ENCODE measurements around the gene TUBGCP6.

TUBGCP6 gene

DNA sequence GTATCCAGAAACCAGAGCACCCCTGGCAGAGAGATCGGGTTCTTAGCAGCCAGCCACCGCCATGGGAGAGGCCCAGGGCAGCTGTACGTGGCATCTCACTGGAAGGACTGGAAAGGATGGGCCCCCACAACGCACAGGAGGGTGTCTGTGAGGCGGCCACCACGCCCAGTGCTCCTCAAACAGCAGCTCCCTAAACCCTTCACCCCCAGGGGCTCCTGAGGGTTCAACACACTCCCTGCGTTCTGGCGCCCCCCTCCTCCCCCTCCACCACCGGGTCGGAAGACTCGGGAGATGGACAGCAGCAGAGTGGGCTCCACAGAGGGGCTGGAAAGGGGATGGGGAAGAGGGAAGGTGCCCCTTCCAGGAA lies 15.6 kb upstream of the TUBGCP6 start:
- Histone ChIP-seq H3K27me3 (ENCODE audit: control insufficient read depth, insufficient read depth, low read length) (no peaks in the 10 kb centered on the region), H3K4me1 (ENCODE audit: control insufficient read depth, insufficient read depth, low read length) (peaks cover 34% of the 10 kb centered on the region), H3K9me3 (replicated peaks; ENCODE audit: low read length) (no peaks in the 10 kb centered on the region), H3K4me3 (ENCODE audit: low read length) (peak overlapping the region; percentile 78), H3K4me2 (ENCODE audit: low read length) (peak overlapping the region; percentile 94), H3K9ac (ENCODE audit: low read depth, low read length) (peak overlapping the region; percentile 84), H3K36me3 (ENCODE audit: insufficient read depth, low read length) (peaks cover 11% of the 10 kb centered on the region)

DNA sequence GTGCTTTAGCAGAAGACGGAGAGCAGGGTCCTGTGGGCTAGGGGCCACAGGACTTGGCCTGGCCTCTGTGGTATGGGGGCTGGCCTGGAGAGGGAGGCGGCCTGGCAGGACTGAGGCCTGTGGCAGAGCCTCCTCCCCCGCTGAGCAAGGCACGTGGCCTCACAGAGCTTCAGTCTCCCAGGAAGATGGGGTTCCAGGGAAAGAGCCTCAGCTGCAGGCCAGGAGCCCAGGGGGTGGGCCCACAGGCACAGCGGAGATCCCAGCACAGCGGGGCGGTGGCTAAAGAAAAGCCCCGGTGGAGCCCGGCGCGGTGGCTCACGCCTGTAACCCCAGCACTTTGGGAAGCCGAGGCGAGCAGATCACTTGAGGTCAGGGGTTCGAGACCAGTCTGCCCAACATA lies 14.5 kb upstream of the TUBGCP6 start:
- H3K36me3 ChIP-seq (ENCODE audit: insufficient read depth, low read length): peaks cover 17% of the 10 kb centered on the region
- no peak overlapping the region for H3K9ac ChIP-seq (ENCODE audit: low read depth, low read length)
- peaks cover 34% of the 10 kb centered on the region for H3K4me1 ChIP-seq (ENCODE audit: control insufficient read depth, insufficient read depth, low read length)
- no peak overlapping the region for H3K4me3 ChIP-seq (ENCODE audit: low read length)
- H3K4me2 ChIP-seq (ENCODE audit: low read length): peak overlapping the region; percentile 29
- H3K27me3 ChIP-seq (ENCODE audit: control insufficient read depth, insufficient read depth, low read length): no peaks in the 10 kb centered on the region
- H3K9me3 ChIP-seq (replicated peaks; ENCODE audit: low read length): no peaks in the 10 kb centered on the region

DNA sequence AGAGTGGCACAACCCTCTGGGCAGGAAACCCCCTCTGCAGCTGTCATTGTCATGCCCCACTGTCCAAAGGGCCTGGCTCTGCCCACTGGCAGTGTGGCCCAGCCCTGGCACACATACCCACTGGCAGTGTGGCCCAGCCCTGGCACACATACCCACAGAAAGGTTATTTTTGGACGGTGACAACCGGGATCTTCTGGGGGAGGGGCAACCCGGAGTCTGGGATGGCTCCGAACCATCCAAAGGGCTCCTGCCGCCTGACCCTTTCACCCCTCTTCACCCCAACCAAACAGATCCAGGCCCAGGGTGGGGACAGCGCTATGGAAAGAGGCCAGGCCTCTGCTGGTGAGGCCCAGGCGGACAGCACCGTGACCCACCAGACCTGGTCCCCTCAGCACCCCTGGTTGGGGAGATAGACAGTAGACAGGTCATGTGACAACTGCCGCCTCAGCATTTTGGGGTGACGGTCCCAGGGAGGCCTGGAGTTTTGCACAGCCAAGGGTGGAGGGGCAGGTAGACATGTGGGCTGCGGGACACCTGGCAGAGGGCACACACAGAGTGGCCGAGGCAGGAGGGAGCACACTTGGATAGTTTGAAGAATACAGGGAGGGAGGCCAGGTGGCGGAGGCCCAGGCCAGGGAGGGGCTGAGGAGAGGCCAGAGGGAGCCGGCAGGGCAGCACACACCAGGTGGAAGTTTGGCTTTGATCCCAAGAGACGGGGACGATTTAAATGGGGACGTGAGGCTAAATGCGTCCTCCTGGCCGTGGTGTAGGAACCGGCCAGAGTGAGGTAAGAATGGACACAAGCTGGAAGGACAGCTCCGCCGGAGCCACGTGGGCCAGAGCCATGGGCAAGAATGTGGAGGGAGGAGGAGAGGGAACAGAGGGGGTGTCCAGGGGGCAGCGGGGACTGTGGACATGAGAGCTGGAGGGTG lies 13.8 kb upstream of the TUBGCP6 start:
- Histone ChIP-seq H3K36me3 (ENCODE audit: insufficient read depth, low read length) (peaks cover 17% of the 10 kb centered on the region), H3K4me3 (ENCODE audit: low read length) (no peak overlapping the region), H3K4me2 (ENCODE audit: low read length) (peak overlapping the region; percentile 29), H3K9ac (ENCODE audit: low read depth, low read length) (no peak overlapping the region), H3K9me3 (replicated peaks; ENCODE audit: low read length) (no peaks in the 10 kb centered on the region), H3K27me3 (ENCODE audit: control insufficient read depth, insufficient read depth, low read length) (no peaks in the 10 kb centered on the region), H3K4me1 (ENCODE audit: control insufficient read depth, insufficient read depth, low read length) (peaks cover 34% of the 10 kb centered on the region)

DNA sequence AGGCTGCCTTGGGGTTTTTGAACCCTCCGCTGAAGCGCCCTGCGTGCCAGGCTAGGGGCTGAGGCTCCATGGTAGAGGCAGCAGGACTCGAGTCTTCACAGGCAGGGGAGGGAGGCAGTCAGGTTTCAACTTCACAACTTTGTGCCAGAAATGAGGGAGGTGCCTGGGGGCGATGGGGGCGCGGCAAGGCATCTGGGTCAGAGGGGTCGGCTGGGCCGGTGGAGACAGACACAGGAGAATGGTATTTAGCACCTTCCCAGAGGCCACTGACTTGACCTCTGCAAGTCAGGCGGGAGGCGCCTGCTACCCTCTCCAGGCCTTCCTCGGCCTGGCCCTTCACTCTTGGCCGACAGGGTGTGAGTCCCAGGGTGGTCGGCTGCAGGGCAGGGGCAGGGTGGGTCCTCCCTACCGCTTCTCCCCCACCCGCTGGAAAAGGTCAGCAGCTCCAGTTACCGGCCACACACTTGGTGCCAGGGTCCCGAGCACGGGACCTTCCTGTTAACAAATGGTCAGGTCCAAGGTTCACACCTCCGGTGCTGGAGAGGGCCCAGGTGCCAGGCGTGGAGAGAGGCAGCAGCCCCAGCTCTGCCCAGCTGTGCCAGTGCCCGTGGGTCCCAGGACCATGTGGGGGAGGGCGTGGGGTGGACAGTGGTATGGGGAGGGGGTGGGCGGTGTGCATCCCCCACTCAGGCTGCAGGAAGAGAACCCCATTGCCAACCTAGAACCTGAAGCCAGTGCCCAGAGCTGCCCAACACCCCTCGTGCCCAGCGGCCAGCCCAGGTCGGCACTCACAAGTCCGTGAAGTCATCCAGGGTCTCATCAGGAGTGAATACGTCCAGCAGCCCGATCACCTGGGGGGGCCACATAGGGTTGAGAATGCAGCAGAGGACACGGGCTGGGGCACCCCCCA lies 12.9 kb upstream of the TUBGCP6 start:
- Histone ChIP-seq H3K9ac (ENCODE audit: low read depth, low read length) (no peak overlapping the region), H3K36me3 (ENCODE audit: insufficient read depth, low read length) (peaks cover 20% of the 10 kb centered on the region)

DNA sequence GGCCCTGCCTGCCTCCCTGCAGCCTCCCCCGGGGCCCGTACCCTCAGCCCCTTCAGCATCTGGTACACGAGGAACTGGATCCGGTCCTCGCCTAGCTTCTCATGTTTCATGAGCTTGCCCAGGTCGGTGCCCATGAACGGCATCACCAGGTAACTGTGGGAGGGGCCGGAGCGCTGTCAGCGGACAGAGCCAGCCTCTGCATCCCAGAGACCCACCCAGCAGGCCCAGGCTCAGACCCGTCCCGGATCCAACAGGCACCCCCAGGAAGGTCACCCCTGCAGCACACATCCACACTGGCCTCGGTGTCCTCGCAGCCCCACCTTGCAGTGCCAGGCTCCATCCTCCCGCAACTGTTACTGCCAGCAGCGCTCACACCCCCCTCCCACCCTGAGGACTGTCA lies 12.2 kb upstream of the TUBGCP6 start:
- no peak overlapping the region for H3K9ac ChIP-seq (ENCODE audit: low read depth, low read length)
- H3K9me3 ChIP-seq (replicated peaks; ENCODE audit: low read length): no peaks in the 10 kb centered on the region
- peaks cover 20% of the 10 kb centered on the region for H3K36me3 ChIP-seq (ENCODE audit: insufficient read depth, low read length)
- no peaks in the 10 kb centered on the region for H3K27me3 ChIP-seq (ENCODE audit: control insufficient read depth, insufficient read depth, low read length)
- H3K4me2 ChIP-seq (ENCODE audit: low read length): no peak overlapping the region
- peaks cover 23% of the 10 kb centered on the region for H3K4me1 ChIP-seq (ENCODE audit: control insufficient read depth, insufficient read depth, low read length)
- no peak overlapping the region for H3K4me3 ChIP-seq (ENCODE audit: low read length)

More for the DNA sequence above, 12.9 kb upstream of the TUBGCP6 start:
- Histone ChIP-seq H3K4me3 (ENCODE audit: low read length) (no peak overlapping the region), H3K4me1 (ENCODE audit: control insufficient read depth, insufficient read depth, low read length) (peaks cover 29% of the 10 kb centered on the region), H3K9me3 (replicated peaks; ENCODE audit: low read length) (no peaks in the 10 kb centered on the region), H3K4me2 (ENCODE audit: low read length) (no peak overlapping the region), H3K27me3 (ENCODE audit: control insufficient read depth, insufficient read depth, low read length) (no peaks in the 10 kb centered on the region)

DNA sequence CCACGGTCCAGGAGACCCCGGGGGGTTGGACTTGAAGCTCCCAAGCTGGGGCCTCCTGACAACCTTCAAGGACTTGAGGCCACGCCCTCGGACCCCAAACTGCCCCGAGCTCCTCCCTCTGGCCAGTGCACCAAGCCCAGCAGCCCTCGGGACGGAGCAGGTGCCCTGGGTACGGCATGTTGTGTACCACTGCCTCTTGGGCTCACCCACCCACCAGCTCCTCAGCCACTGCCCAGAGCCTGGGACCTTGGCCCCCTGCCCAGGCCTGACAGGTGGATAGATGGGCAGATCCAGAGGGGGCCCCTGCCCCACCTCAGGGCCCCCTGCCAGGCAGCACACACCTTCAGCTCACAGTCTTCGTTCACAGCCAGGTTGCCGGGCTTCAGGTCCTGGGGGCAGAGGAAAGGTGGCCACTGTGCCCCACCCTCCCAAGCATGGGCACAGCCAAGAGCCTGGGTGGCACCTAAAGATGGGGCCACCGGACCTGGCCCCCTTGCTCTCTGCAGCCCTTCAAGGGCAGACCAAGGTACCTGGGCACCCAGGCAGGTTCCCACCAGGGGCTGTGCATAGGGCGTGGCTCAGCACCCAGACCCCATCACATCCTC lies 11.5 kb upstream of the TUBGCP6 start:
- Histone ChIP-seq H3K4me3 (ENCODE audit: low read length) (no peak overlapping the region), H3K36me3 (ENCODE audit: insufficient read depth, low read length) (peaks cover 20% of the 10 kb centered on the region), H3K9ac (ENCODE audit: low read depth, low read length) (no peak overlapping the region), H3K4me2 (ENCODE audit: low read length) (no peak overlapping the region), H3K4me1 (ENCODE audit: control insufficient read depth, insufficient read depth, low read length) (peaks cover 26% of the 10 kb centered on the region), H3K9me3 (replicated peaks; ENCODE audit: low read length) (no peaks in the 10 kb centered on the region), H3K27me3 (ENCODE audit: control insufficient read depth, insufficient read depth, low read length) (no peaks in the 10 kb centered on the region)

DNA sequence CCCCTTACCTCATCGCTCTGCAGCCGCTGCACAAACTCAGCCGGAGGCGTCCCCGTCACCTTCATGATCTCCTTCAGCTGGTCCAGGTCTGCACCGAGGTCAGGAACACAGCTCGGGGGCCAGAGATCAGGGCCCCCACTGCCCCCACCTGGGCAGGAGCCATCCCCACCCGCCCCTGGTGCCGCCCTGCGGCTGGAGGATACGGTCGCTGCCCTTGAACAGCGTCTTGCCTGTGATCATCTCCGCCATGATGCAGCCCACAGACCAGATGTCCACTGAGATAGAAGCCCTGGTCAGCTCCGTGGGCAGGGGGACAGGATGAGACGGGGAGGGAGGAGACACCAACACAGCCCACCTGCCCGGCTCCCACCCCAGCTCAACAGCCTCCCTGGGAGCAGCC lies 10.8 kb upstream of the TUBGCP6 start:
- Histone ChIP-seq H3K4me3 (ENCODE audit: low read length) (no peak overlapping the region), H3K9me3 (replicated peaks; ENCODE audit: low read length) (no peaks in the 10 kb centered on the region), H3K27me3 (ENCODE audit: control insufficient read depth, insufficient read depth, low read length) (no peaks in the 10 kb centered on the region), H3K9ac (ENCODE audit: low read depth, low read length) (no peak overlapping the region), H3K4me2 (ENCODE audit: low read length) (no peak overlapping the region), H3K36me3 (ENCODE audit: insufficient read depth, low read length) (peaks cover 20% of the 10 kb centered on the region), H3K4me1 (ENCODE audit: control insufficient read depth, insufficient read depth, low read length) (peaks cover 30% of the 10 kb centered on the region)

DNA sequence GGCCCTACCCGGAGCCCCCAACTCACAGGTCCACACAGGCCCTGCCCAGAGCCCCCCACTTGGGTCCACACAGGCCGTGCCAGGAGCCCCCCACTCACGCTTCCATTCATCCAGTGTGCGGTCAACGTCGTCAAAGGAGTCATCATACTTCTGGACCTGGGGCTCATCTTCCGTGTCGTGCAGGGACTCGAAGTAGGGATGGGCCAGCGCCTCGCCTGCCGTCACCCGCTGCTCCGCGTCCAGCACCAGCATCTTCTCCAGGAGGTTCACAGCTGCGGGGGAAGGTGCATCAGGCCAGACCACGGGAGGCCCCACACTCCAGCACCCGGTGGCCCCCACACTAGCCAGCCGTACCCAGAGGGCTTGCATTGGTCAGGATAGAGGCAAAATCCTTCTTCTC lies 10.3 kb upstream of the TUBGCP6 start:
- no peak overlapping the region for H3K4me3 ChIP-seq (ENCODE audit: low read length)
- peaks cover 30% of the 10 kb centered on the region for H3K4me1 ChIP-seq (ENCODE audit: control insufficient read depth, insufficient read depth, low read length)
- no peak overlapping the region for H3K9ac ChIP-seq (ENCODE audit: low read depth, low read length)
- no peak overlapping the region for H3K4me2 ChIP-seq (ENCODE audit: low read length)
- H3K27me3 ChIP-seq (ENCODE audit: control insufficient read depth, insufficient read depth, low read length): no peaks in the 10 kb centered on the region
- H3K9me3 ChIP-seq (replicated peaks; ENCODE audit: low read length): no peaks in the 10 kb centered on the region
- peaks cover 20% of the 10 kb centered on the region for H3K36me3 ChIP-seq (ENCODE audit: insufficient read depth, low read length)

DNA sequence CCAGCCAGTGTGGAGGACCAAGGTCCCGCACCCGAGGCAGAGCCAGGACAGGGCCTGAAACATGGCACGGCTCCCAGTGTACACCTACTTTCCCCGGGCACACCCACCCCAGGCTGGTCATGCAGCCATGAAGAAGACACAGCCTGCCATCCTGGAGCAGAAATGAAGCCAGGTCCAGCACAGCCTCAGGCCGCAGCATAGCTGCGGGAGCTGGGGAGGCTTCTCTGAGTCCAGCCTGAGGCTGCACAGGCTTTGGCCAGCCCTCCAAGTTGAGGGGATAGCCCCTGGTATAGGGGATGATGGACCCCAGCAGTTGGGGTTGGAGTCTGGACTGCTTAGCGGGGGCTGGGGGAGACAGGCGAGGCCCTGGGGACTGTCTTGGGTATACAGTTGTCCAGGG lies 9.1 kb upstream of the TUBGCP6 start:
- H3K9me3 ChIP-seq (replicated peaks; ENCODE audit: low read length): no peaks in the 10 kb centered on the region
- H3K27me3 ChIP-seq (ENCODE audit: control insufficient read depth, insufficient read depth, low read length): no peaks in the 10 kb centered on the region
- H3K36me3 ChIP-seq (ENCODE audit: insufficient read depth, low read length): peaks cover 20% of the 10 kb centered on the region
- H3K4me2 ChIP-seq (ENCODE audit: low read length): no peak overlapping the region
- no peak overlapping the region for H3K4me3 ChIP-seq (ENCODE audit: low read length)
- peaks cover 29% of the 10 kb centered on the region for H3K4me1 ChIP-seq (ENCODE audit: control insufficient read depth, insufficient read depth, low read length)
- no peak overlapping the region for H3K9ac ChIP-seq (ENCODE audit: low read depth, low read length)

DNA sequence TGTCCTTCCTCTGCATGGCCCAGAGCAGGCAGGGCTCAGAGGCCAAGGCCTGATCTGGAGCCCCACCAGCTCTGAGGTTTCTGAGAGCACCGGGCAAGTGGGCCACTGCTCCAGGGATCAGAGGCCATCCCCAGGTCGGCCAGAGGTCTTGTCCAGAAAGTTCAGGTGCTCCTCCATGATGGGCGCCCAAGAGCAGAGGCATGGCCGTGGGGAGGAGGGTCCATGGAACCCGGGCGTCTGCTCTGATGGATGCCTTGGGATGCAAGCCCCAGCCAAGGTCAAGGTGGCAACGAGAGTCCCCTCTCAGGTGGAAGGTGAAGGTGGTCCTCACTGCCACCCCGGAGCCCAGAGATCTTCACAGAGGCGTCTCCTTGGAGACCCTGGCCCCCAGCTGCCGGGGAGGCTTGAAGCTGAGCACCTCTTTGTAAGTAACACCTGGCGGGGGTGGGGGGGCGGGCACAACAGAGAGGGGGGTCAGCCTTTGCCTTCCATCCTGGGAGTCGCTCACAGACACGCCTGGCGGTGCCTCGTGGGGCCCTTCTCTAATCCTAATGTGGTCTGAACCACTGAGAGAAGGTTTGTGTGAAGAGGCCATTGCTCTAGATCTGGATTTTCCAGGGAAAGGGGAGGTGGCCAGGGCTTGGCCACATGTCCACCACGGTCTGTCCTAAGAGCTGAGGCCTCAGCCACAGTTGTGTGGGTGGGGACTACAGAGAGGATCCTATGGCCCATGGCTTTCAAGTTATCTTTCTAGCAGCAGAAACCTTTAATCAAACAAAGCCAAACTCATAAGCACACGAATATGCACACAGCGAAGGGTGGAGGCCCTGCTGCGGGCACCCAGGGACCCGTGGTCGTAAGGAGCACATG lies 8.5 kb upstream of the TUBGCP6 start:
- Histone ChIP-seq H3K4me3 (ENCODE audit: low read length) (no peak overlapping the region), H3K9ac (ENCODE audit: low read depth, low read length) (no peak overlapping the region), H3K9me3 (replicated peaks; ENCODE audit: low read length) (no peaks in the 10 kb centered on the region), H3K27me3 (ENCODE audit: control insufficient read depth, insufficient read depth, low read length) (no peaks in the 10 kb centered on the region), H3K4me1 (ENCODE audit: control insufficient read depth, insufficient read depth, low read length) (peaks cover 23% of the 10 kb centered on the region), H3K4me2 (ENCODE audit: low read length) (no peak overlapping the region), H3K36me3 (ENCODE audit: insufficient read depth, low read length) (peaks cover 20% of the 10 kb centered on the region)
